Activated CD4-positive, alpha-beta memory T cell treated with anti-CD3 and anti-CD28 coated beads, Interleukin-2, amount 10 ng/mL, durations not matched to agents 7 days and 5 days (primary cell): ENCODE data around the gene LSMEM2. TPM values are rescaled to one million over a fixed set of nuclear protein-coding genes. Genes with fewer than 3 reads are reported as not detected.

Experiments used
- CTCF ChIA-PET: fragments of 350-600 bp; sonication (Branson Sonifier 250); formaldehyde crosslinking; loops from one replicate; lab custom pipeline; 2021; ENCODE audit warnings: antibody characterized with exemption, inconsistent platforms; lab: Charles Lee
- POLR2A ChIA-PET: fragments of 350-600 bp; sonication (Branson Sonifier 250); formaldehyde crosslinking; loops from one replicate; lab custom pipeline; 2021; ENCODE audit warnings: antibody characterized with exemption; lab: Charles Lee
- DNase-seq: peaks from one replicate; pipeline ENCODE4 v3.0.0-alpha.2; 2020
- H3K27ac Mint-ChIP-seq: one replicate; pipeline ENCODE4 v1.8.0; 2021; ENCODE audit warnings: mild to moderate bottlenecking, mixed read lengths
- H3K27me3 Mint-ChIP-seq: one replicate; pipeline ENCODE4 v1.8.0; 2021; ENCODE audit warnings: mixed read lengths
- H3K36me3 Mint-ChIP-seq: one replicate; pipeline ENCODE4 v1.8.0; 2021; ENCODE audit warnings: low read depth, mixed read lengths
- H3K4me1 Mint-ChIP-seq: one replicate; pipeline ENCODE4 v1.8.0; 2021; ENCODE audit warnings: mixed read lengths
- H3K4me3 Mint-ChIP-seq: one replicate; pipeline ENCODE4 v1.8.0; 2021; ENCODE audit warnings: mild to moderate bottlenecking, mixed read lengths
- H3K9me3 Mint-ChIP-seq: one replicate; pipeline ENCODE4 v1.8.0; 2021; ENCODE audit warnings: mixed read lengths
- total RNA-seq, 2 experiments: library from RNA; stranded (reverse); gene quantifications; one replicate each; pipeline ENCODE4 v1.2.3, GENCODE V29; 2021

The LSMEM2 gene
- total RNA-seq, 2 experiments from 2014 or later: not detected

- peak overlapping the region; percentile 94 for H3K27ac Mint-ChIP-seq
- ChIA-PET POLR2A (interaction anchor here (0.8 to 9.7 kb wide), 14 partner anchors 10 to 123 kb away, joined by 3 to 117 read pairs (median 6); partner anchors contain the start of genes GNAI2, HYAL3, IFRD2 and NAA80), CTCF (interaction anchor here (0.9 to 8.1 kb wide), 34 partner anchors 8 to 906 kb away, joined by 3 to 212 read pairs (median 6); partner anchors contain the start of genes GNAI2, GNAT1, HYAL3 and IFRD2)
- no peaks in the 10 kb centered on the region for H3K9me3 Mint-ChIP-seq
- H3K4me3 Mint-ChIP-seq: peak overlapping the region; percentile 78
- H3K27me3 Mint-ChIP-seq: no peaks in the 10 kb centered on the region
- peaks cover 91% of the 10 kb centered on the region for H3K4me1 Mint-ChIP-seq
- DNase-seq: peak; percentile 94
- H3K36me3 Mint-ChIP-seq: peaks cover 42% of the 10 kb centered on the region
These were observed 32.9 kb upstream of the LSMEM2 start for GRCh38 chr3:50245831-50246516.

- peaks cover 90% of the 10 kb centered on the region for H3K4me1 Mint-ChIP-seq
- H3K4me3 Mint-ChIP-seq: peak overlapping the region; percentile 78
- ChIA-PET POLR2A (interaction anchor here (0.8 to 9.7 kb wide), 16 partner anchors 10 to 123 kb away, joined by 3 to 117 read pairs (median 6); partner anchors contain the start of genes GNAI2, HYAL3, IFRD2 and NAA80), CTCF (interaction anchor here (0.6 to 8.1 kb wide), 38 partner anchors 9 to 906 kb away, joined by 3 to 212 read pairs (median 5); partner anchors contain the start of genes GNAI2, GNAT1, HYAL3 and IFRD2)
- DNase-seq: peak; percentile 89
- no peaks in the 10 kb centered on the region for H3K27me3 Mint-ChIP-seq
- H3K27ac Mint-ChIP-seq: peak overlapping the region; percentile 94
- H3K9me3 Mint-ChIP-seq: no peaks in the 10 kb centered on the region
- H3K36me3 Mint-ChIP-seq: peaks cover 43% of the 10 kb centered on the region
These were observed 32.4 kb upstream of the LSMEM2 start for GRCh38 chr3:50246517-50246954.

GRCh38 chr3:50248387-50248786 lies 30.5 kb upstream of the LSMEM2 start:
- no peak overlapping the region for H3K4me3 Mint-ChIP-seq
- H3K36me3 Mint-ChIP-seq: peaks cover 39% of the 10 kb centered on the region
- POLR2A ChIA-PET: interaction anchor here (2.6 to 9.7 kb wide), 3 partner anchors 8 to 20 kb away, joined by 20 to 117 read pairs (median 87); partner anchors contain the start of gene GNAI2
- DNase-seq: no peak
- peaks cover 75% of the 10 kb centered on the region for H3K4me1 Mint-ChIP-seq
- no peaks in the 10 kb centered on the region for H3K27me3 Mint-ChIP-seq
- H3K27ac Mint-ChIP-seq: peak overlapping the region; percentile 82
- CTCF ChIA-PET: interaction anchor here (0.8 to 2.9 kb wide), 2 partner anchors 10 to 21 kb away, joined by 4 to 20 read pairs; no protein-coding TSS in a partner anchor
- H3K9me3 Mint-ChIP-seq: no peaks in the 10 kb centered on the region

DNA sequence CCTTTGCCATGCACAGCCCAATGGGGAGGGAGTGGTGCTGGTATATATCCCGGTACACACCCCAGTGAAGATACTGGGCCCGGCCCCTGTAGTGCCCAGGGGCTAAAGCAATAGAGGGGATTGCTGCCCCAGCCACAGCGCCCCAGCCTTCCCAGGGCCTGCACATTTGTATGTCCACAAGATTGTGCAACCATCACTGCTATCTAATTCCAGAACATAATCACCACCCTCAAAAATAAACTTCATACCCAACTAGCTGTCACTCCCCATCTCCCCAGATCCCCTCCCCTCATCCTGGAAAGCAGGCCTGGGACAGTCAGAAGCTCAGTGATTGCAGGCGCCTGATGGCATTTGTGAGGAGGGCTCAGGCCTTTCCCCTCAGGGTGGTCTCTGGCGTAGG lies 29.4 kb upstream of the LSMEM2 start:
- Mint-ChIP-seq H3K4me1 (peaks cover 77% of the 10 kb centered on the region), H3K27ac (no peak overlapping the region), H3K36me3 (peaks cover 42% of the 10 kb centered on the region), H3K9me3 (no peaks in the 10 kb centered on the region), H3K4me3 (no peak overlapping the region), H3K27me3 (no peaks in the 10 kb centered on the region)
- POLR2A ChIA-PET: interaction anchor here (0.8 to 6.7 kb wide), 2 partner anchors 14 to 15 kb away, joined by 3 to 87 read pairs; partner anchors contain the start of gene GNAI2
- DNase-seq: no peak
- CTCF ChIA-PET: interaction anchor here (0.8 kb wide), 1 partner anchor 14 kb away, joined by 9 read pairs; no protein-coding TSS in a partner anchor

DNA sequence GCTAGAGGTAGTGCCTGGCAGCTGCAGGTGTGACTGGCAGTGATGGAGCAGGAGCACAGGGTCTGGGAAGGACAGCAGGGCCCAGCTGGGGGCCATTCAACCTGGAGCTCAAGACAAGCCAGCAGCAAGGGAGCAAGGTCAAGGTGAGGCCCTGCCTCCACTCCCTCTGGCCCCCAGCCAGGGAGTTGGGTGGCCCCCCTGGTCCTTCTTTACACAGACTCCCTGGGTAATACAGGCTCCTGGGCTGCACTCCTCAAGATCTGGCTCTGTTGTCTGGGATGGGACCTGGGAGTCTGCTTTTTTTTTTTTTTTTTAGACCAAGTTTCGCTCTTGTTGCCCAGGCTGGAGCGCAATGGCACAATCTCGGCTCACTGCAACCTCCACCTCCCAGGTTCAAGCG lies 28.4 kb upstream of the LSMEM2 start:
- H3K4me1 Mint-ChIP-seq: peaks cover 73% of the 10 kb centered on the region
- H3K27ac Mint-ChIP-seq: no peak overlapping the region
- peaks cover 47% of the 10 kb centered on the region for H3K36me3 Mint-ChIP-seq
- ChIA-PET POLR2A (interaction anchor here (0.7 to 6.7 kb wide), 4 partner anchors 7 to 21 kb away, joined by 3 to 87 read pairs (median 4); partner anchors contain the start of gene GNAI2), CTCF (interaction anchor here (1.4 to 1.5 kb wide), 2 partner anchors 10 to 24 kb away, joined by 4 to 8 read pairs; no protein-coding TSS in a partner anchor)
- H3K4me3 Mint-ChIP-seq: no peak overlapping the region
- H3K9me3 Mint-ChIP-seq: no peaks in the 10 kb centered on the region
- DNase-seq: no peak
- no peaks in the 10 kb centered on the region for H3K27me3 Mint-ChIP-seq

GRCh38 chr3:50251220-50251619 lies 27.7 kb upstream of the LSMEM2 start:
- Mint-ChIP-seq H3K27me3 (no peaks in the 10 kb centered on the region), H3K4me3 (no peak overlapping the region), H3K27ac (peak overlapping the region; percentile 52), H3K36me3 (peaks cover 50% of the 10 kb centered on the region), H3K9me3 (no peaks in the 10 kb centered on the region), H3K4me1 (peaks cover 66% of the 10 kb centered on the region)
- POLR2A ChIA-PET: interaction anchor here (0.8 to 6.7 kb wide), 3 partner anchors 8 to 15 kb away, joined by 3 to 87 read pairs (median 4); partner anchors contain the start of gene GNAI2
- CTCF ChIA-PET: interaction anchor here (0.7 to 1.5 kb wide), 3 partner anchors 9 to 48 kb away, joined by 3 to 8 read pairs (median 4); partner anchors contain the start of genes HYAL3 and NAA80
- no peak for DNase-seq

- peak; percentile 34 for DNase-seq
- POLR2A ChIA-PET: interaction anchor here (1.0 to 5.3 kb wide), 2 partner anchors 8 to 15 kb away, joined by 3 to 20 read pairs; no protein-coding TSS in a partner anchor
- no peak overlapping the region for H3K4me3 Mint-ChIP-seq
- peak overlapping the region; percentile 68 for H3K27ac Mint-ChIP-seq
- no peaks in the 10 kb centered on the region for H3K27me3 Mint-ChIP-seq
- peaks cover 73% of the 10 kb centered on the region for H3K36me3 Mint-ChIP-seq
- peaks cover 43% of the 10 kb centered on the region for H3K4me1 Mint-ChIP-seq
- H3K9me3 Mint-ChIP-seq: no peaks in the 10 kb centered on the region
- CTCF ChIA-PET: interaction anchor here (1.0 to 2.0 kb wide), 3 partner anchors 8 to 60 kb away, joined by 3 to 14 read pairs (median 4); no protein-coding TSS in a partner anchor
These were observed 24.2 kb upstream of the LSMEM2 start for GRCh38 chr3:50254577-50255250.

- POLR2A ChIA-PET: interaction anchor here (0.8 to 5.3 kb wide), 3 partner anchors 8 to 15 kb away, joined by 3 to 20 read pairs (median 4); no protein-coding TSS in a partner anchor
These were observed 23.7 kb upstream of the LSMEM2 start for GRCh38 chr3:50255251-50255615.

GRCh38 chr3:50256978-50257890 lies 21.7 kb upstream of the LSMEM2 start:
- peak; percentile 43 for DNase-seq
- ChIA-PET CTCF (interaction anchor here (1.0 to 3.5 kb wide), 8 partner anchors 10 to 65 kb away, joined by 3 to 29 read pairs (median 3); partner anchors contain the start of gene GNAI2), POLR2A (interaction anchor here (2.5 to 5.3 kb wide), 2 partner anchors 10 to 29 kb away, joined by 12 to 20 read pairs; no protein-coding TSS in a partner anchor)
- Mint-ChIP-seq H3K4me1 (peaks cover 31% of the 10 kb centered on the region), H3K9me3 (no peaks in the 10 kb centered on the region), H3K27me3 (no peaks in the 10 kb centered on the region), H3K27ac (peak overlapping the region; percentile 5), H3K4me3 (no peak overlapping the region), H3K36me3 (peaks cover 60% of the 10 kb centered on the region)

More at GRCh38 chr3:50255251-50255615, 23.7 kb upstream of the LSMEM2 start:
- peaks cover 40% of the 10 kb centered on the region for H3K4me1 Mint-ChIP-seq
- no peak overlapping the region for H3K4me3 Mint-ChIP-seq
- peak overlapping the region; percentile 68 for H3K27ac Mint-ChIP-seq
- no peaks in the 10 kb centered on the region for H3K9me3 Mint-ChIP-seq
- no peak for DNase-seq
- H3K36me3 Mint-ChIP-seq: peaks cover 70% of the 10 kb centered on the region
- CTCF ChIA-PET: interaction anchor here (1.0 to 2.0 kb wide), 4 partner anchors 8 to 61 kb away, joined by 3 to 14 read pairs (median 4); no protein-coding TSS in a partner anchor
- H3K27me3 Mint-ChIP-seq: no peaks in the 10 kb centered on the region

DNA sequence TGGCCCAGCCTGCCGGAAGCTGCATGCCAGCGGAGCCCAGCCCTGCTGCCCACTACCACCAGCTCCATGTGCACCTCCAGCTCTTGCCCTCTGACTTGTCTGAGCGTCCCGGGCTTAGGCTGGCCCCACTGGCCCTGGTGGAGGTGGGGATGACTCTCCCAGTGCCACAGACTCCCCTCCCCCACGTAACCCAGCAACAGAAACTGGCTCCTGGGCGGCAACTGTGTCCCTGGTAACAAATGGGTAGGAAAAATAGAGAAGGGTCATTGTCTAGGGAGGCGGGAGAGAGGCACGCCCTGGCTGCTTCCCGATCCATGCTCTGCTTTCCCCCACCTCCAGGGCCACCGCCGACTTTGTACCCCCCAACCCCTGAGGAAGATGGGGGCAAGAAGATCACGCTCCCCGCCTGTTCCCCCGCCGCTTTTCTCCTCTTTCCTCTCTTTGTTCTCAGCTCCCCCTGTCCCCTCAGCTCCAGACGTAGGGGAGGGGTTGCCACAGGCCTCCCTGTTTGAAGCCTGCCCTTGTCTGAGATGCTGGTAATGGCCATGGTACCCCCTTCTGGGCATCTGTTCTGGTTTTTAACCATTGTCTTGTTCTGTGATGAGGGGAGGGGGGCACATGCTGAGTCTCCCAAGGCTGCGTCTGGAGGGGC lies 20.7 kb upstream of the LSMEM2 start:
- POLR2A ChIA-PET: interaction anchor here (2.5 to 5.3 kb wide), 2 partner anchors 11 to 30 kb away, joined by 12 to 20 read pairs; no protein-coding TSS in a partner anchor
- H3K4me1 Mint-ChIP-seq: peaks cover 31% of the 10 kb centered on the region

More for the DNA sequence above, 20.7 kb upstream of the LSMEM2 start:
- CTCF ChIA-PET: interaction anchor here (0.6 to 3.5 kb wide), 12 partner anchors 11 to 550 kb away, joined by 3 to 29 read pairs (median 3); no protein-coding TSS in a partner anchor
- Mint-ChIP-seq H3K27me3 (no peaks in the 10 kb centered on the region), H3K36me3 (peaks cover 59% of the 10 kb centered on the region), H3K9me3 (no peaks in the 10 kb centered on the region), H3K27ac (no peak overlapping the region), H3K4me3 (no peak overlapping the region)
- no peak for DNase-seq
